Measurements from ENCODE around the gene ALKBH3. TPM values are rescaled to one million over a fixed set of nuclear protein-coding genes. Genes with fewer than 3 reads are reported as not detected.

ALKBH3 gene
- total RNA-seq, 1 experiment from 2014 or later: 13.3 TPM

DNA sequence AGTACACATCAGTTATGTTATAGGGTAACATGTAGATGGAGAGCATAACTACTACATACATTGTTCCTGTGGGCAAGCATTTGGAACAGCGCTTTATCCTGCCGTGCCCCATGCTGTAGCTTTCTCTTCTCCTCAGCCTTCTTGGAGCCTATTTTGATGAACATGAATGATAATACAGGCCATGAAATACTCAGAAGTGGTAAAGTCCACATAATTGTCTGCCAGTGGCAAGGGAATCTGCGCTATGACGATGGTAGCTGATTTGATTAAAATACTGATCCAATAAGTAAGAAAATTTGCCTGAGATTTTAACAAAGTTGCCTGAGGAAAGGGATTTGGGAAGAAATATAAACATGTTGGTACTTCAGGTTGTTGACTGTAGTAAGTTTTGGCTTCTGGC is 23.3 kb downstream of the ALKBH3 start:
- no peak for DNase-seq (ENCODE audit: low spot score)
- Mint-ChIP-seq H3K27me3 (ENCODE audit: low read depth) (no peaks in the 10 kb centered on the region), H3K4me1 (no peaks in the 10 kb centered on the region), H3K27ac (no peak overlapping the region), H3K36me3 (peaks cover 5% of the 10 kb centered on the region), H3K4me3 (no peak overlapping the region), H3K9me3 (peaks cover 6% of the 10 kb centered on the region; the same call in 1 of the 2 replicates)
- no peak for ATAC-seq
- ChIA-PET CTCF (interaction anchor here (1.0 to 1.4 kb wide), 3 partner anchors 14 to 21 kb away, joined by 3 to 4 read pairs (median 3); no protein-coding TSS in a partner anchor), POLR2A (no interaction called here)
- TF ChIP-seq CREM (CRISPR knock-in tag; IDR thresholded peaks at IDR 0.05) (no peak), ZNF396 (CRISPR knock-in tag; IDR thresholded peaks at IDR 0.05; ENCODE audit: borderline replicate concordance) (no peak), USF1 (CRISPR knock-in tag; IDR thresholded peaks at IDR 0.05) (no peak), IRF2 (CRISPR knock-in tag; IDR thresholded peaks at IDR 0.05; ENCODE audit: borderline replicate concordance, low read depth) (no peak), JAZF1 (CRISPR knock-in tag; IDR thresholded peaks at IDR 0.05) (no peak), ARID4B (CRISPR knock-in tag; IDR thresholded peaks at IDR 0.05; ENCODE audit: borderline replicate concordance) (no peak), FOXP1 (CRISPR knock-in tag; IDR thresholded peaks at IDR 0.05; ENCODE audit: borderline replicate concordance) (no peak), NFE2L1 (CRISPR knock-in tag; IDR thresholded peaks at IDR 0.05) (no peak), SP1 (CRISPR knock-in tag; conservative IDR thresholded peaks at IDR 0.05) (no peak), IRF1 (CRISPR knock-in tag; IDR thresholded peaks at IDR 0.05) (no peak), JUN (CRISPR knock-in tag; IDR thresholded peaks at IDR 0.05) (no peak)
- TF ChIP-seq, protein P1, sequence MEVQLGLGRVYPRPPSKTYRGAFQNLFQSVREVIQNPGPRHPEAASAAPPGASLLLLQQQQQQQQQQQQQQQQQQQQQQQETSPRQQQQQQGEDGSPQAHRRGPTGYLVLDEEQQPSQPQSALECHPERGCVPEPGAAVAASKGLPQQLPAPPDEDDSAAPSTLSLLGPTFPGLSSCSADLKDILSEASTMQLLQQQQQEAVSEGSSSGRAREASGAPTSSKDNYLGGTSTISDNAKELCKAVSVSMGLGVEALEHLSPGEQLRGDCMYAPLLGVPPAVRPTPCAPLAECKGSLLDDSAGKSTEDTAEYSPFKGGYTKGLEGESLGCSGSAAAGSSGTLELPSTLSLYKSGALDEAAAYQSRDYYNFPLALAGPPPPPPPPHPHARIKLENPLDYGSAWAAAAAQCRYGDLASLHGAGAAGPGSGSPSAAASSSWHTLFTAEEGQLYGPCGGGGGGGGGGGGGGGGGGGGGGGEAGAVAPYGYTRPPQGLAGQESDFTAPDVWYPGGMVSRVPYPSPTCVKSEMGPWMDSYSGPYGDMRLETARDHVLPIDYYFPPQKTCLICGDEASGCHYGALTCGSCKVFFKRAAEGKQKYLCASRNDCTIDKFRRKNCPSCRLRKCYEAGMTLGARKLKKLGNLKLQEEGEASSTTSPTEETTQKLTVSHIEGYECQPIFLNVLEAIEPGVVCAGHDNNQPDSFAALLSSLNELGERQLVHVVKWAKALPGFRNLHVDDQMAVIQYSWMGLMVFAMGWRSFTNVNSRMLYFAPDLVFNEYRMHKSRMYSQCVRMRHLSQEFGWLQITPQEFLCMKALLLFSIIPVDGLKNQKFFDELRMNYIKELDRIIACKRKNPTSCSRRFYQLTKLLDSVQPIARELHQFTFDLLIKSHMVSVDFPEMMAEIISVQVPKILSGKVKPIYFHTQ (CRISPR knock-in tag; IDR thresholded peaks at IDR 0.05): no peak

DNA sequence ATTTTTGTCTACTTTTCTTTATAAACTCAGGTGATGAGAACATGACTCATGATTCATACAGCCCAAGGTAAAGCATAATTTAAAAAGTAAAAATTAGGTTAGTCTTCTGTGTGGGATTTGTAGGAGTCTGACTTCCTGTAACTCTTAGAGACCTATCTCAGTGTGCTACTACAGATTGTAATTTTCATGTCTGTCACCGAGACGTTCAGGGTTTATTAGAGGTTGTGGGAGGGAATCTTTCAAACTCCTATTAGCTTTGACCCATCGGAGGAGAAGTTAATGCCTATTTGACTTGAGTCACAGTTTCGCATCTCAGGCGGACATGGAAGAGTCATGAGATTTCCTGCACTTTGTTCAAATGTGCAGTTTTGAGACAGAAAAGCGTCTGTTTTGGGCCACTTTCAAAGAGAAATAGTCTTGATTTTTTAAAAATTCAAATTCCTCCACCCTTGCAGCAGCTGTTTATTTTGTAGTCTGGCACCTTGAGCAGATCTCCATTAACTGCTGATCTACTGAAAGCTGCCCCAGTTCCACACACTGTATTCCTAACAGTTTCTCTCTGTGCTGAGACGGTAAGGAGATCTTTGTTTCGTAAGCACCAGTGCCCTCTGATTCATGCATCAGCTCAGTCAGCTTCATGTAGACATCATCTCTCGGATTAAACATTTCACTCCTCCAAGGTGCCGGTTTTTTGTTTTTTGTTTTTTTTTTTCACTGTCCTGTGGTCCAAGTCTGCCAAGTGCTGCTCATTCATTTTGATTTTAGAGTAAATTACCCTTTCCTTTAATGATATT is 24.3 kb downstream of the ALKBH3 start:
- Mint-ChIP-seq H3K36me3 (no peaks in the 10 kb centered on the region), H3K27ac (no peak overlapping the region), H3K9me3 (no peaks in the 10 kb centered on the region), H3K4me1 (no peaks in the 10 kb centered on the region), H3K27me3 (ENCODE audit: low read depth) (no peaks in the 10 kb centered on the region), H3K4me3 (no peak overlapping the region)
- ChIA-PET POLR2A (no interaction called here), CTCF (interaction anchor here (1.0 kb wide), 1 partner anchor 42 kb away, joined by 4 read pairs; no protein-coding TSS in a partner anchor)
- TF ChIP-seq IRF2 (CRISPR knock-in tag; IDR thresholded peaks at IDR 0.05; ENCODE audit: borderline replicate concordance, low read depth) (no peak), KAT7 (CRISPR knock-in tag; IDR thresholded peaks at IDR 0.05; ENCODE audit: borderline replicate concordance) (no peak)
- DNase-seq (ENCODE audit: low spot score) (no peak), ATAC-seq (no peak)

All from WTC11 (cell line).